Ishikawa (cell line): ENCODE measurements around the gene ARG1.

Source experiments
- ZBTB7A ChIP-seq: IDR thresholded peaks from 2 replicates; pipeline ENCODE4 v1.6.1; 2012; ENCODE audit warnings: low read depth
- TF ChIP-seq, protein P1 (sequence below): IDR thresholded peaks from 2 replicates; pipeline ENCODE4 v1.6.1; 2012; ENCODE audit warnings: low read depth, mild to moderate bottlenecking
- TF ChIP-seq, protein P2 (sequence below): IDR thresholded peaks from 2 replicates; pipeline ENCODE4 v1.6.1; 2012

DNA sequence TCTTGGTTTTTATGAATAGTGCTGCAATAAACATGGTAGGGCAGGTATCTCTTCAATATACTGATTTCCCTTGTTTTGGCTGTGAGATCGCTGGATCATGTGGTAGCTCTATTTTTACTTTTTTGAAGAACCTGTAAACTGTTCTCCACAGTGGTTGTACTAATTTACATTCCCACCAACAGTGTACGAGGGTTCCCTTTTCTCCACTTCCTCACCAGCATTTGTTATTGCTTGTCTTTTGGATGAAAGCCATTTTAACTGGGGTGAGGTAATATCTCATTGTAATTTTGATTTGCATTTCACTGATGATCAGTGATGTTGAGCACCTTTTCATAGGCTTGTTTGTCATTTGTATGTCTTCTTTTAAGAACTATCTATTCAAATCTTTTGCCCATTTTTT is 8.0 kb upstream of the ARG1 start:
- TF ChIP-seq ZBTB7A, result no peak
- TF ChIP-seq, protein P1, sequence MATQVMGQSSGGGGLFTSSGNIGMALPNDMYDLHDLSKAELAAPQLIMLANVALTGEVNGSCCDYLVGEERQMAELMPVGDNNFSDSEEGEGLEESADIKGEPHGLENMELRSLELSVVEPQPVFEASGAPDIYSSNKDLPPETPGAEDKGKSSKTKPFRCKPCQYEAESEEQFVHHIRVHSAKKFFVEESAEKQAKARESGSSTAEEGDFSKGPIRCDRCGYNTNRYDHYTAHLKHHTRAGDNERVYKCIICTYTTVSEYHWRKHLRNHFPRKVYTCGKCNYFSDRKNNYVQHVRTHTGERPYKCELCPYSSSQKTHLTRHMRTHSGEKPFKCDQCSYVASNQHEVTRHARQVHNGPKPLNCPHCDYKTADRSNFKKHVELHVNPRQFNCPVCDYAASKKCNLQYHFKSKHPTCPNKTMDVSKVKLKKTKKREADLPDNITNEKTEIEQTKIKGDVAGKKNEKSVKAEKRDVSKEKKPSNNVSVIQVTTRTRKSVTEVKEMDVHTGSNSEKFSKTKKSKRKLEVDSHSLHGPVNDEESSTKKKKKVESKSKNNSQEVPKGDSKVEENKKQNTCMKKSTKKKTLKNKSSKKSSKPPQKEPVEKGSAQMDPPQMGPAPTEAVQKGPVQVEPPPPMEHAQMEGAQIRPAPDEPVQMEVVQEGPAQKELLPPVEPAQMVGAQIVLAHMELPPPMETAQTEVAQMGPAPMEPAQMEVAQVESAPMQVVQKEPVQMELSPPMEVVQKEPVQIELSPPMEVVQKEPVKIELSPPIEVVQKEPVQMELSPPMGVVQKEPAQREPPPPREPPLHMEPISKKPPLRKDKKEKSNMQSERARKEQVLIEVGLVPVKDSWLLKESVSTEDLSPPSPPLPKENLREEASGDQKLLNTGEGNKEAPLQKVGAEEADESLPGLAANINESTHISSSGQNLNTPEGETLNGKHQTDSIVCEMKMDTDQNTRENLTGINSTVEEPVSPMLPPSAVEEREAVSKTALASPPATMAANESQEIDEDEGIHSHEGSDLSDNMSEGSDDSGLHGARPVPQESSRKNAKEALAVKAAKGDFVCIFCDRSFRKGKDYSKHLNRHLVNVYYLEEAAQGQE, result no peak
- TF ChIP-seq, protein P2, sequence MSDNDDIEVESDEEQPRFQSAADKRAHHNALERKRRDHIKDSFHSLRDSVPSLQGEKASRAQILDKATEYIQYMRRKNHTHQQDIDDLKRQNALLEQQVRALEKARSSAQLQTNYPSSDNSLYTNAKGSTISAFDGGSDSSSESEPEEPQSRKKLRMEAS, result no peak
